Neural cell (in vitro differentiated cells): ENCODE data around the gene PDE4D. TPM values are rescaled to one million over a fixed set of nuclear protein-coding genes. Genes with fewer than 3 reads are reported as not detected.

Experiments used
- H2AFZ ChIP-seq: fragments of 200-600, 300-800 bp; sonication (generic), shearing (Covaris generic); 2 replicates; pipeline ENCODE4 v1.6.0; 2014; ENCODE audit warnings: low read depth, mild to moderate bottlenecking, antibody characterized with exemption, low read length, moderate library complexity
- H3F3A ChIP-seq: fragments of 200-600 bp; shearing (Covaris generic); 2 replicates; pipeline ENCODE4 v1.6.1; 2016; ENCODE audit warnings: mild to moderate bottlenecking, moderate library complexity, mixed read lengths, antibody characterized with exemption, low read length; ENCODE audit not compliant: insufficient read depth, poor library complexity, severe bottlenecking
- H3K27ac ChIP-seq: fragments of 200-600, 300-800 bp; sonication (generic), shearing (Covaris generic); 2 replicates; pipeline ENCODE4 v1.5.1; 2014; ENCODE audit warnings: mild to moderate bottlenecking, low read length, moderate library complexity
- H3K27me3 ChIP-seq: fragments of 300-800, 200-600 bp; sonication (generic), shearing (Covaris generic); 2 replicates; pipeline ENCODE4 v1.6.0; 2014; ENCODE audit warnings: mild to moderate bottlenecking, low read depth, low read length, moderate library complexity; ENCODE audit not compliant: insufficient read depth
- H3K36me3 ChIP-seq: fragments of 300-800, 200-600 bp; sonication (generic), shearing (Covaris generic); 2 replicates; pipeline ENCODE4 v1.5.1; 2014; ENCODE audit warnings: mild to moderate bottlenecking, antibody characterized with exemption, low read length, moderate library complexity; ENCODE audit not compliant: insufficient read depth
- H3K4me2 ChIP-seq: fragments of 300-800, 200-600 bp; sonication (generic), shearing (Covaris generic); 2 replicates; pipeline ENCODE4 v1.6.0; 2014; ENCODE audit warnings: mild to moderate bottlenecking, low read length
- H3K4me3 ChIP-seq: fragments of 300-800, 200-600 bp; sonication (generic), shearing (Covaris generic); 2 replicates; pipeline ENCODE4 v1.5.1; 2014; ENCODE audit warnings: mild to moderate bottlenecking, low read length, moderate library complexity
- H3K79me2 ChIP-seq: fragments of 200-600 bp; shearing (Covaris generic); replicated peaks from 2 replicates; pipeline ENCODE4 v1.6.0; 2014; ENCODE audit warnings: mild to moderate bottlenecking, low read length, moderate library complexity; ENCODE audit not compliant: insufficient read depth
- H3K9ac ChIP-seq: fragments of 300-800, 200-600 bp; sonication (generic), shearing (Covaris generic); 2 replicates; pipeline ENCODE4 v1.6.1; 2016; ENCODE audit warnings: mild to moderate bottlenecking, low read length, mixed read lengths
- H3K9me2 ChIP-seq: fragments of 200-600 bp; shearing (Covaris generic); 2 replicates; pipeline ENCODE4 v1.6.1; 2016; ENCODE audit warnings: mild to moderate bottlenecking, low read length, mixed read lengths; ENCODE audit not compliant: insufficient read depth
- H3K9me3 ChIP-seq: fragments of 200-600, 300-800 bp; sonication (generic), shearing (Covaris generic); 2 replicates; pipeline ENCODE4 v1.6.1; 2016; ENCODE audit warnings: mild to moderate bottlenecking, mixed run types, low read length, moderate library complexity, mixed read lengths
- H4K20me1 ChIP-seq: fragments of 200-600 bp; shearing (Covaris generic); 2 replicates; pipeline ENCODE4 v1.6.1; 2016; ENCODE audit warnings: mild to moderate bottlenecking, mixed run types; ENCODE audit not compliant: insufficient read depth
- CTCF ChIP-seq: fragments of 450-650 bp; IDR thresholded peaks from 2 replicates; pipeline ENCODE4 v1.5.1; 2014; ENCODE audit warnings: antibody characterized with exemption, mild to moderate bottlenecking, moderate library complexity; ENCODE audit not compliant: poor library complexity, severe bottlenecking
- EP300 ChIP-seq: fragments of 450-650 bp; conservative IDR thresholded peaks from 2 replicates; pipeline ENCODE4 v1.6.1; 2014; ENCODE audit warnings: antibody characterized with exemption, mild to moderate bottlenecking, moderate library complexity; ENCODE audit not compliant: poor library complexity, severe bottlenecking
- EZH2 ChIP-seq: fragments of 200-600, 300-800 bp; shearing (Covaris generic), sonication (generic); IDR thresholded peaks from 2 replicates; pipeline ENCODE4 v1.6.1; 2014; ENCODE audit warnings: antibody characterized with exemption, low read length, borderline replicate concordance, mild to moderate bottlenecking; ENCODE audit not compliant: insufficient read depth, poor library complexity, severe bottlenecking
- MXI1 ChIP-seq: fragments of 450-650 bp; conservative IDR thresholded peaks from 2 replicates; pipeline ENCODE4 v1.6.1; 2014; ENCODE audit warnings: antibody characterized with exemption, mild to moderate bottlenecking; ENCODE audit not compliant: poor library complexity, severe bottlenecking
- POLR2AphosphoS5 ChIP-seq: IDR thresholded peaks from 2 replicates; pipeline ENCODE4 v1.6.1; 2012
- RAD21 ChIP-seq: fragments of 450-650 bp; conservative IDR thresholded peaks from 2 replicates; pipeline ENCODE4 v1.6.1; 2014; ENCODE audit warnings: antibody characterized with exemption, mild to moderate bottlenecking, moderate library complexity
- REST ChIP-seq: IDR thresholded peaks from 2 replicates; pipeline ENCODE4 v1.6.1; 2012; ENCODE audit warnings: borderline replicate concordance
- SMC3 ChIP-seq: fragments of 450-650 bp; conservative IDR thresholded peaks from 2 replicates; pipeline ENCODE4 v1.6.1; 2014; ENCODE audit warnings: antibody characterized with exemption, mild to moderate bottlenecking, moderate library complexity; ENCODE audit not compliant: poor library complexity
- TAF1 ChIP-seq: IDR thresholded peaks from 2 replicates; pipeline ENCODE4 v1.6.1; 2012; ENCODE audit warnings: low read depth
- polyA plus RNA-seq: library from polyadenylated mRNA; depleted of rRNA; stranded (reverse); fragments of >200 nt; gene quantifications from 2 replicates; pipeline ENCODE4 v1.2.3, GENCODE V29; 2014

PDE4D gene
- polyA plus RNA-seq, 1 donor from 2014 or later = 42.8 TPM

- Histone ChIP-seq H3K4me3 (no peak overlapping the region), H2AFZ (no peak overlapping the region), H3K27ac (no peak overlapping the region), H3K79me2 (no peaks in the 10 kb centered on the region), H3F3A (no peaks in the 10 kb centered on the region), H3K9me3 (no peaks in the 10 kb centered on the region), H3K9me2 (no peaks in the 10 kb centered on the region), H3K9ac (no peak overlapping the region), H3K36me3 (no peaks in the 10 kb centered on the region), H3K4me2 (no peak overlapping the region), H3K27me3 (no peaks in the 10 kb centered on the region), H4K20me1 (no peaks in the 10 kb centered on the region)
- no peak for TF ChIP-seq SMC3
- TF ChIP-seq TAF1 = no peak
- no peak for TF ChIP-seq EZH2
- no peak for TF ChIP-seq RAD21
- no peak for TF ChIP-seq MXI1
- no peak for TF ChIP-seq EP300
- no peak for TF ChIP-seq CTCF
These were observed 594.5 kb downstream of the PDE4D start for GRCh38 chr5:59299006-59299405.

- Histone ChIP-seq H3K36me3 (no peaks in the 10 kb centered on the region), H2AFZ (no peak overlapping the region), H3K27me3 (no peaks in the 10 kb centered on the region), H3K79me2 (no peaks in the 10 kb centered on the region), H3K4me2 (no peak overlapping the region), H3F3A (no peaks in the 10 kb centered on the region), H3K27ac (no peak overlapping the region), H3K9me3 (no peaks in the 10 kb centered on the region), H3K9me2 (no peaks in the 10 kb centered on the region), H4K20me1 (no peaks in the 10 kb centered on the region), H3K9ac (no peak overlapping the region), H3K4me3 (no peak overlapping the region)
- TF ChIP-seq TAF1 = no peak
- no peak for TF ChIP-seq MXI1
- no peak for TF ChIP-seq POLR2AphosphoS5
- no peak for TF ChIP-seq EP300
- no peak for TF ChIP-seq CTCF
- TF ChIP-seq SMC3 = no peak
- TF ChIP-seq REST = no peak
- no peak for TF ChIP-seq RAD21
- no peak for TF ChIP-seq EZH2
These were observed 596.9 kb downstream of the PDE4D start for GRCh38 chr5:59296317-59297264.
